Stomach (tissue), 4 donors: ENCODE results near the gene GATA2.

Experiments
- CTCF ChIP-seq, 7 experiments: fragments of 450-650 bp in 4 of 7; fragments of 200-600 bp in 3 of 7; sonication (generic) in 3 of 7; IDR thresholded peaks; one replicate each; pipeline ENCODE4 v1.5.1; 2016 to 2019; ENCODE audit warnings: antibody characterized with exemption in 7 of 7, control low read depth in 2 of 7, mild to moderate bottlenecking in 1 of 7
- EP300 ChIP-seq: sonication (generic); formaldehyde crosslinking; IDR thresholded peaks from one replicate; pipeline ENCODE4 v1.6.1; 2017; ENCODE audit warnings: antibody characterized with exemption
- POLR2A ChIP-seq, 4 donors: fragments of 450-650 bp; IDR thresholded peaks; one replicate each; pipeline ENCODE4 v1.6.1; 2016; ENCODE audit warnings: antibody characterized with exemption in 4 of 4, control low read depth in 2 of 4, mild to moderate bottlenecking in 1 of 4, moderate library complexity in 1 of 4
- POLR2AphosphoS5 ChIP-seq, 3 donors: sonication (generic); formaldehyde crosslinking; IDR thresholded peaks; one replicate each; pipeline ENCODE4 v1.6.1; 2016; ENCODE audit warnings: antibody characterized with exemption in 3 of 3

- TF ChIP-seq CTCF (IDR thresholded peaks at IDR 0.05) (no peak), POLR2A (IDR thresholded peaks at IDR 0.05) (no peak), POLR2AphosphoS5 (IDR thresholded peaks at IDR 0.05) (no peak), EP300 (no peak)
These were observed 11.5 kb upstream of the GATA2 start for GRCh38 chr3:128504533-128504915.
